NCI-H2171 (cell line): ENCODE measurements around the gene TRIM13.
A peak's percentile ranks its signal among the peaks of the same experiment; 100 is the strongest.

ENCODE experiments used
- DNase-seq: peaks from one replicate; lab custom pipeline; 2025; lab: John Stamatoyannopoulos, UW

The TRIM13 gene

GRCh38 chr13:49996161-49996915 is 504 bp upstream of the TRIM13 start:
- peak; percentile 95 for DNase-seq

GRCh38 chr13:49997955-49998354 is 1.1 kb downstream of the TRIM13 start:
- no peak for DNase-seq

DNA sequence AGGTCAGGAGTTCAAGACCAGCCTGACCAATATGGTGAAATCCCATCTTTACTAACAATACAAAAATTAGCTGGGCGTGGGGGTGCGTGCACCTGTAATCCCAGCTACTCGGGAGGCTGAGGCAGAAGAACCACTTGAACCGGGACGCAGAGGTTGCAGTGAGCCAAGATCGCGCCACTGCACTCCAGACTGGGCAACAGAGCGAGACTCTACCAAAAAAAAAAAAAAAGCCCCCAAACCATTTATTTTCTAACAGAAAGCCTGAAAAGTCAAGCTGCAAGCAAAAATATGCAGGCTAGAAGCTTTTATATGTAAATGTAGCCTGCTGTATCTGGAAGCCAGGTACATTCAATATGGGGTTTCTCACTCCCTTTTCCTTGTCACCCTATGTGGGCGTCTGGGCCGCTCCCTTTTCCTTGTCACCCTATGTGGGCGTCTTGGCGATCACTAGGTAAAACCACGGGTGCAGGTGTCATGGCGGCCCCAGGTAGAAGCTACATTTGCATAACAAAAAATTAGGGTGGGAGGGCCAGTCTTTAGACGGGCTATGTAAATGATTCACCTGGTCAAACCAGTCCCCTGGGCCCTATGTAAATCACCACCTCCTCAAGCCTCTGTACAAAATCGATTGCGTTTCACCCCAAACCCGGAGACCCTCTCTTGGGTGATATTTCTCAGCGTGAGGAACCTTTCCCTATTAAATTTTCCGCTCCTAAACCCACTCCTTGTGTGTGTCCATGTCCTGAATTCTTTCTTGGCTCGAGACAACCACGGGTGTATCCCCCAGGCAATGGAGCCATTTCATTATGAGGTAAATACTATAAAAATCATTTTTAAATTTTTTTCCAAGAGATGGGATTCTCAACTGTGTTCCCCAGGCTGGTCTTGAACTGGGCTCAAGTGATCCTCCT is 2.1 kb downstream of the TRIM13 start:
- DNase-seq, result no peak

DNA sequence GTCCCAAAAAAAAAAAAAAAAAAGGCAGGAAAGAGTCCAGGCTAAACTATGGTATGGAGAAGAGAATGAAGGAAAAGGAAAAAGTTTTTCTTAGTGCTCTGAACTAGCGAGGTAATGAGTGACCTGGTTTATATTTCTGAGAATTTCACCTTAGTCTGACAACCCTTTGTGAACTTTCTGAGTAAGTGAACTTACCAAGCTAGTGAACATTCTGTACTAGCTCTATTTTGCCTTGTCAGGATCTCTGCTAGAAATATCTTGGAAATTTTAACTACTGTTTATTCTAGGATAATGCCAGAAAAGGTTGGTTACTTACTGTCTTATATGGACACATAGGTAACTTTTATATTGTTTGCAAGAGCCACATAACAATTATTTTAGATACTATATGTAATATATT is 4.4 kb downstream of the TRIM13 start:
- DNase-seq, result no peak

DNA sequence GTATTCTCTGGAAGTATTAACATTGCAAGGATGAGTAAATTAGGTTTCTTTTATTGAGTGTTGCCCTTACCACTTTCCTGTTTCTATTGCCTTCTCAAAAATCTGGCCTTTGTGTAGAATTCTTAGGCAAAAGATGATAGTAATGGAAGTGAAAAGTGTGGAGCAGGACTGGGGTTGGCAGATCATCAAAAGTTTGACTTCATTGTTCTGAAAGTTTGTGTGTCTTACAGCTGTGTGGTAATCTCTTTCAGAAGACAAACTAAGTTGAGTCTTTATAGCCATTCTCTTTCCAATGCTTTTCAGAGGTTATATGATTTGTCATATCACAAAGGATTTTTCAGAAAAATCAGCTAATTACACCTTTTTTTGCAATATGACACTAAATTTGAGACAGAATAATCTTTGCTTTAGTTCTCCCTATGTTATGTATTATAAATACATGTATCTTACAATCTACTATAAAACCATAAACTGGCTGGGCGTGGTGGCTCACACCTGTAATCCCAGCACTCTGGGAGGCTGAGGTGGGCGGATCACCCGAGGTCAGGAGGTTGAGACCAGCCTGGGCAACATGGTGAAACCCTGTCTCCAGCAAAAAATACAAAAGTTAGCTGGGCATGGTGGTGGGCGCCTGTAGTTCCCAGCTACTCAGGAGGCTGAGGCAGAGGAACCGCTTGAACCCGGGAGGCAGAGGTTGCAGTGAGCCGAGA is 9.7 kb downstream of the TRIM13 start:
- DNase-seq, result no peak

- no peak for DNase-seq
These were observed 14.6 kb downstream of the TRIM13 start for GRCh38 chr13:50011461-50011860.

- no peak for DNase-seq
These were observed 15.7 kb downstream of the TRIM13 start for GRCh38 chr13:50012396-50013169.

DNA sequence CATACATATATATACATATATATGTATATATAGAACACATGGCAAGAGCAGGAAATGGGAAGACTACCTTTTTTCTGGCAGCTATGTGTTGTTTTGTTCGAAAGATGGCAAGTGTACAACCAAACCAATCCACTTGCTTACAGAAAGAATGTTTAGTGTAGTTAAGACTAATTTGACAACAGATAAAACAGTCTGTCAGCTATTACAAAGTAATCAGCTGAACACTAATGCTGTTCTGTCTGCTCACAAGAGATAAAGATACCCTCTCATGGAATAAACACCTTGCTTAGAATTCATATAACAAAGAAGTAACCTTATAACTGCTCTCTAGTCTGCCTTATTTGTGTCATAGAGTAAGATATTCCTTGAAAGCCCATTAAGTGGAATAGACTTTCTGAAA is 17.5 kb downstream of the TRIM13 start:
- DNase-seq, result no peak

GRCh38 chr13:50015258-50015657 is 18.4 kb downstream of the TRIM13 start, which contains the start of gene KCNRG:
KCNRG (plus strand) TSS chr13:50015444; CDS start chr13:50015494, 50 bp downstream.
- DNase-seq, result no peak

DNA sequence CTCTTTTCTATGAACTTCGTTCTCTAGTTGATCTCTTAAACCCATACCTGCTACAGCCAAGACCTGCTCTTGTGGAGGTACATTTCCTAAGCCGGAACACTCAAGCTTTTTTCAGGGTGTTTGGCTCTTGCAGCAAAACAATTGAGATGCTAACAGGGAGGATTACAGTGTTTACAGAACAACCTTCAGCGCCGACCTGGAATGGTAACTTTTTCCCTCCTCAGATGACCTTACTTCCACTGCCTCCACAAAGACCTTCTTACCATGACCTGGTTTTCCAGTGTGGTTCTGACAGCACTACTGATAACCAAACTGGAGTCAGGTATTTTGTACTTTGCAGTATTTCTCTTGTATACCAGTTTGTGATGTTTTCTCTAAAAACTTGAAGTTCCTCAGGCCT is 18.9 kb downstream of the TRIM13 start:
- no peak for DNase-seq

GRCh38 chr13:50016444-50016843 is 19.6 kb downstream of the TRIM13 start:
- no peak for DNase-seq

DNA sequence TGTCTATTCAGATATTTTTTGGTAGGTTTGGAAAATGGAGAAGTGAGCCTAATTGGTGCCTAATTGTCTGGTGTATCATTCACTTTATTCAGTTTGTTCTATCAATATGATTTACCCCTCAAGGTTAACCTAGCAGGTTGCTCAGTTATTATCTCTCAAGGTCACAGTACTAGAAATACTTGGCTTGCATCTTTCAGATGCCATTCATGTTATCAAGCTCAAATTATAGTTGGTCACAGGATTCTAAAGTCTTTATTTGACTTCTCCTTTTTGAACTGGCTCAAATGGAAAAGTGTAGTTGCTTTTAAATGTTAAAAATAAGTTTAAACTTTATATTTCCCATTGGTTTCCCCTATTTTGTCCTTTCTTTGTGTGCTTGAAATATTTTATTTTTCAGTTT is 21.0 kb downstream of the TRIM13 start:
- no peak for DNase-seq

GRCh38 chr13:50025436-50025835 is 28.6 kb downstream of the TRIM13 start:
- no peak for DNase-seq

DNA sequence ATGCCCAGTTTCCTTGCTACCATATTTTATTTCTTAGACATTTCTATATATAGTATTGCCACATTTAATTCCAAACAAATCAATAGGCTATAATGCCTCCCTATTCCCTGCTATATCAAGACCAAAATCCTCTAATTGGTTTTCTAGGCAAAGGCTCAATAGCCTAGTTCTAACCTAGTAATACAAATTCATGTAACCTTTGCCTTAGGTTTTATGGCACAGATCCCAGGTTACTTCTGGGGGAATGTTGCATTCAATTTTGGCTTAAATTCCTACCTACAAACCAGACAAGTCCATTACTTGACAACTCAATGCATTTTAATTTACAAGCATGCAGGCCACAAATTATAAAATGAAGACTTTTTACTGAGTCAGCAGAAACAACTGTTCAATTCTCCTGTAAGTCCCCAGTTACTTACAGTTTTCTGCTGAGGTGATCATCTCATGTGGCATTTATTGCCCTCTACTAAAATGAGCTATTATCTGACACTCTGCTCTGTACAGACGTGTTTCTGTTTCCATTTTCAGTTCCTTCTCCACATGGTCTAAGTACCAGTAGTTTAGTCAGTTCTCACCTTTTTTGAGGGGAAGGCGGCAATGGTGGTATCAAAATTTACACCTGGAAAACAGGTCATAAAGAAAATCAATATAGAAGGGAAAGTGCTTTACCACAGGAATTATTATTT is 30.1 kb downstream of the TRIM13 start:
- no peak for DNase-seq

- no peak for DNase-seq
These were observed 33.5 kb downstream of the TRIM13 start for GRCh38 chr13:50030315-50030714.

GRCh38 chr13:50033725-50034124 is 36.9 kb downstream of the TRIM13 start:
- DNase-seq, result no peak

- DNase-seq, result no peak
These were observed 40.9 kb downstream of the TRIM13 start for GRCh38 chr13:50037788-50038187.

- DNase-seq, result no peak
These were observed 41.4 kb downstream of the TRIM13 start for GRCh38 chr13:50038266-50038665.

DNA sequence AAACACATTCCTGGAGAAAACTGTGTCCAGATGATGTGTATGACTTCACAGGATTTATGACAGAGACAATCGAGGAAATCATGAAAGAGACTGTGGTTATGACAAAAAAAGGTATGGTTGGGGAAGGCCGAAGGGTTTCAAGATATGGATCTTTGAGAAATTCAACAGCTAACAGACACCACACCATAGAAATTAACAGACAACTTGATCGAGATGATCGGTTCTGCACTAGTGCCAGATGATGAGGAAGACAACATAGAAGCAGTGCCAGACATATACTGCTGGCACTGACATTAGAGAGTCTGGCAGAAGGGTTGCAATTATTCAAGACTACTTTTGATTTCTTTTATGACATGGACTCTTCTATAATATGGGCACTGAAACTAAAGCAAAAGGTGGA is 55.6 kb downstream of the TRIM13 start:
- no peak for DNase-seq

DNA sequence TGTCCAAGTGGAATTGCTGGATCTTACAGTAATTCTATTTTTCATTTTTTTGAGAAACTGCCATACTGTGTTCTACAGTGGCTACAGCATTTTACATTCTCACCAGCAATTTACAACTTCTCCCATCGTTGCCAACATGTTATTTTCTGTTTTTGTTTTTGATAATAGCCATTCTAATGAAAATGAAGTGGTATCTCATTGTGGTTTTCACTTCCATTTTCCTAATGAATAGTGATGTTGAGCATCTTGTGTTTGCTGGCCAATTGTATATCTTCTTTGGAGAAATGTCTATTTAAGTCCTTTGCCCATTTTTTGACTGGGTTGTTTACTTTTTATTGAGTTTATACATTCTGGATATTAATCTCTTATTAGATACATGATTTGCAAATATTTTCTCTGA is 57.0 kb downstream of the TRIM13 start:
- no peak for DNase-seq

GRCh38 chr13:50055454-50055853 is 58.6 kb downstream of the TRIM13 start:
- no peak for DNase-seq
